CD4-positive, alpha-beta T cell (primary cell): Measurements from ENCODE around the gene PRKAG1. TPM values are rescaled to one million over a fixed set of nuclear protein-coding genes. Genes with fewer than 3 reads are reported as not detected.

Source experiments
- ATAC-seq: fragments of 200-7000 bp; cut with Tn5 transposase; one replicate; pipeline ENCODE4 v1.10.0; 2022; ENCODE audit warnings: mild to moderate bottlenecking; ENCODE audit not compliant: poor library complexity
- CTCF ChIA-PET: fragments of 350-600 bp; sonication (Branson Sonifier 250); formaldehyde crosslinking; loops from one replicate; lab custom pipeline; 2021; ENCODE audit warnings: antibody characterized with exemption, inconsistent platforms; lab: Charles Lee
- POLR2A ChIA-PET: fragments of 350-600 bp; sonication (Branson Sonifier 250); formaldehyde crosslinking; loops from one replicate; lab custom pipeline; 2021; ENCODE audit warnings: antibody characterized with exemption, inconsistent platforms; lab: Charles Lee
- DNase-seq, 14 experiments: peaks; one replicate each; pipeline ENCODE4 v3.0.0-alpha.2; 2013 to 2020; ENCODE audit warnings: mixed read lengths in 2 of 14
- H3K27ac ChIP-seq, 2 donors: one replicate each; pipeline versions ENCODE4 v1.5.1 to v1.7.0; 2013; ENCODE audit warnings: low read length in 2 of 2, low read depth in 1 of 2, mild to moderate bottlenecking in 1 of 2
- H3K27me3 ChIP-seq, 2 experiments: 1 replicate in 1 of 2; 2 replicates in 1 of 2; pipeline versions ENCODE4 v1.6.1 to v1.7.0; 2013; ENCODE audit warnings: low read length in 2 of 2, control low read depth in 1 of 2, mild to moderate bottlenecking in 1 of 2, moderate library complexity in 1 of 2; ENCODE audit not compliant: insufficient read depth in 2 of 2, control insufficient read depth in 1 of 2
- H3K36me3 ChIP-seq: one replicate; pipeline ENCODE4 v1.6.1; 2013; ENCODE audit warnings: low read length, control low read depth; ENCODE audit not compliant: insufficient read depth
- H3K4me1 ChIP-seq: one replicate; pipeline ENCODE4 v1.6.1; 2013; ENCODE audit warnings: low read length, control low read depth; ENCODE audit not compliant: insufficient read depth
- H3K4me3 ChIP-seq: one replicate; pipeline ENCODE4 v1.5.1; 2013; ENCODE audit warnings: mild to moderate bottlenecking, low read length, moderate library complexity
- H3K9me3 ChIP-seq, 2 experiments: 1 replicate in 1 of 2; 2 replicates in 1 of 2; pipeline versions ENCODE4 v1.6.1 to v1.7.0; 2013; ENCODE audit warnings: low read length in 2 of 2, mild to moderate bottlenecking in 2 of 2, control low read depth in 1 of 2, moderate library complexity in 1 of 2; ENCODE audit not compliant: control insufficient read depth in 1 of 2, insufficient read depth in 1 of 2
- H3K27ac Mint-ChIP-seq: one replicate; pipeline ENCODE4 v1.8.0; 2020; ENCODE audit warnings: mixed read lengths
- H3K27me3 Mint-ChIP-seq: one replicate; pipeline ENCODE4 v1.8.0; 2021; ENCODE audit warnings: mixed read lengths
- H3K36me3 Mint-ChIP-seq: one replicate; pipeline ENCODE4 v1.8.0; 2021; ENCODE audit warnings: low read depth, mixed read lengths
- H3K4me1 Mint-ChIP-seq: one replicate; pipeline ENCODE4 v1.8.0; 2021; ENCODE audit warnings: low read depth, mixed read lengths
- H3K4me3 Mint-ChIP-seq: one replicate; pipeline ENCODE4 v1.8.0; 2020; ENCODE audit warnings: mild to moderate bottlenecking, mixed read lengths
- H3K9me3 Mint-ChIP-seq: one replicate; pipeline ENCODE4 v1.8.0; 2020; ENCODE audit warnings: mixed read lengths
- intact Hi-C, 2 experiments: fragments of 100-400 bp; cut with DNase I in 1 of 2; cut with micrococcal nuclease in 1 of 2; formaldehyde crosslinking; loops; one replicate each; pipeline versions ENCODE4 v1.15.1 to v1.9.0; 2023 to 2025; cut with DNase I, micrococcal nuclease
- total RNA-seq, 174 experiments: library from RNA in 2 of 174; stranded (reverse) in 2 of 174; gene quantifications; one replicate each; pipeline ENCODE4 v1.2.3 and lab custom pipeline; 2021 to 2026
- TF ChIP-seq, protein P1 (sequence below): fragments of 200-600 bp; IDR thresholded peaks from one replicate; pipeline ENCODE4 v1.8.0; 2022; ENCODE audit warnings: antibody characterized with exemption, mild to moderate bottlenecking

The PRKAG1 gene
- total RNA-seq, 2 experiments from 2014 or later, result 34.6 to 38.2 TPM

DNA sequence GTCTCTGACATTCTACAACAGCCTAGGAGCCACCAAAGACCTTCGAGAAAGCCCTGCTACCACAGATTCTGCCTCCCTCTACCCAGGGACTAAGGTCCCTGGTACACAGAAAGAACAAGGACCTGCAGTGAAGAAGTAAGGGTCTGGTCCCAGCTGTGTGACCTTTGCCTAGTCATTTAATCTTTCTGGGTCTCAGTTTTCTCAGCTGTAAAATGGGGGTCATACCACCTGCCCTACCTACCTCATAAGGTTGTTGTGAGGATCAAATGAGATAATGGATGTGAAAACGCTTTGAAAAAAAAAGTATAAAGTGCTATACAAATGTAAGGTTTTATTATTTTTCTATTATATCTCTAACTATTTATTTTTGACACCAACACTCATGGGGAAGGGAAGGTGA is 5.2 kb upstream of the PRKAG1 start:
- DNase-seq, result no peak
- H3K36me3 ChIP-seq, result peaks cover 80% of the 10 kb centered on the region
- CTCF ChIA-PET, result interaction anchor here (2.0 kb wide), 1 partner anchor 36 kb away, joined by 4 read pairs; no protein-coding TSS in a partner anchor
- H3K4me1 Mint-ChIP-seq, result peaks cover 11% of the 10 kb centered on the region
- ATAC-seq, result no peak
- POLR2A ChIA-PET, result no interaction called here
- H3K4me3 ChIP-seq, result no peak overlapping the region
- H3K27ac ChIP-seq, result no peak overlapping the region
- H3K4me3 Mint-ChIP-seq, result no peak overlapping the region
- H3K9me3 Mint-ChIP-seq, result no peaks in the 10 kb centered on the region
- intact Hi-C loops, result loop anchor here in 1 of 2 experiments (2.0 kb wide), 1 partner anchor 21 kb away; no protein-coding TSS in a partner anchor
- peaks cover 13% of the 10 kb centered on the region for H3K4me1 ChIP-seq
- no peaks in the 10 kb centered on the region for H3K27me3 ChIP-seq
- TF ChIP-seq, protein P1, sequence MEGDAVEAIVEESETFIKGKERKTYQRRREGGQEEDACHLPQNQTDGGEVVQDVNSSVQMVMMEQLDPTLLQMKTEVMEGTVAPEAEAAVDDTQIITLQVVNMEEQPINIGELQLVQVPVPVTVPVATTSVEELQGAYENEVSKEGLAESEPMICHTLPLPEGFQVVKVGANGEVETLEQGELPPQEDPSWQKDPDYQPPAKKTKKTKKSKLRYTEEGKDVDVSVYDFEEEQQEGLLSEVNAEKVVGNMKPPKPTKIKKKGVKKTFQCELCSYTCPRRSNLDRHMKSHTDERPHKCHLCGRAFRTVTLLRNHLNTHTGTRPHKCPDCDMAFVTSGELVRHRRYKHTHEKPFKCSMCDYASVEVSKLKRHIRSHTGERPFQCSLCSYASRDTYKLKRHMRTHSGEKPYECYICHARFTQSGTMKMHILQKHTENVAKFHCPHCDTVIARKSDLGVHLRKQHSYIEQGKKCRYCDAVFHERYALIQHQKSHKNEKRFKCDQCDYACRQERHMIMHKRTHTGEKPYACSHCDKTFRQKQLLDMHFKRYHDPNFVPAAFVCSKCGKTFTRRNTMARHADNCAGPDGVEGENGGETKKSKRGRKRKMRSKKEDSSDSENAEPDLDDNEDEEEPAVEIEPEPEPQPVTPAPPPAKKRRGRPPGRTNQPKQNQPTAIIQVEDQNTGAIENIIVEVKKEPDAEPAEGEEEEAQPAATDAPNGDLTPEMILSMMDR, result no peak
- H3K36me3 Mint-ChIP-seq, result peaks cover 78% of the 10 kb centered on the region
- no peaks in the 10 kb centered on the region for H3K27me3 Mint-ChIP-seq
- H3K27ac Mint-ChIP-seq, result no peak overlapping the region
- H3K9me3 ChIP-seq, result no peaks in the 10 kb centered on the region

DNA sequence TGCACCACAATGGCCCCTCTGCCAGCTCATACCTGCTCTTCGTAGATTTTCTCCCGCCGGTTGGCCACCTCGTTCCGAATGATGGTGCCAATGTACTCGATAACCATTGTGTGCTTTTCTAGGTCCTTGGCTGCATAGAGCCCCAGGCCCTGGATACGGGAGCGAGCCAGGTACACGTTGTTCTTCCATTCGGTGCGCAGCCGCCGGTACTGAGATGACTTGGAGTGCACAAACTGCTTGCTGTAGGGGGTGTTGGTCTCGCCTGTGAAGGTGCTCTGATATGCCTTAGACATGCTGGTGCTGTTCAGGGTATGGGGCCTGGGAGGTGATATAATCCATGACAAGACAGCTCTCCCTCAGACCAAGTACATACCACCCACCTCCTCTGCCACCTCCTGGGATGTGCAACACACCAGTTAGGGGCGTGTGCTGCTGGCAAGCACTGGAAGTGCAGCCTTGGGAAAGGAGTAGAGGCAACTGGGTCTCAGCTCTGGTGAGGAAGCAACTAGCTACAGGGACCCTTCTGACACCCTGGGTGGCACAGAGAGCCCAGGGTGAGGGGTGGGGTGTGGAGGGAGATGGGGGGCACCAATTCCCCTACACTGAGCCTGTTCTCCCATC is 4.1 kb upstream of the PRKAG1 start:
- TF ChIP-seq, protein P1, result no peak
- intact Hi-C loops, result no loop called here
- Mint-ChIP-seq H3K27ac (peak overlapping the region; percentile 99), H3K9me3 (no peaks in the 10 kb centered on the region), H3K27me3 (no peaks in the 10 kb centered on the region), H3K4me1 (peaks cover 20% of the 10 kb centered on the region), H3K36me3 (peaks cover 79% of the 10 kb centered on the region), H3K4me3 (peak overlapping the region; percentile 4)
- Histone ChIP-seq H3K27me3 (no peaks in the 10 kb centered on the region), H3K9me3 (no peaks in the 10 kb centered on the region), H3K4me1 (peaks cover 20% of the 10 kb centered on the region), H3K27ac (no peak overlapping the region), H3K36me3 (peaks cover 69% of the 10 kb centered on the region), H3K4me3 (no peak overlapping the region)
- DNase-seq, result no peak
- ATAC-seq, result no peak
- ChIA-PET POLR2A (no interaction called here), CTCF (interaction anchor here (2.0 kb wide), 1 partner anchor 34 kb away, joined by 4 read pairs; no protein-coding TSS in a partner anchor)

DNA sequence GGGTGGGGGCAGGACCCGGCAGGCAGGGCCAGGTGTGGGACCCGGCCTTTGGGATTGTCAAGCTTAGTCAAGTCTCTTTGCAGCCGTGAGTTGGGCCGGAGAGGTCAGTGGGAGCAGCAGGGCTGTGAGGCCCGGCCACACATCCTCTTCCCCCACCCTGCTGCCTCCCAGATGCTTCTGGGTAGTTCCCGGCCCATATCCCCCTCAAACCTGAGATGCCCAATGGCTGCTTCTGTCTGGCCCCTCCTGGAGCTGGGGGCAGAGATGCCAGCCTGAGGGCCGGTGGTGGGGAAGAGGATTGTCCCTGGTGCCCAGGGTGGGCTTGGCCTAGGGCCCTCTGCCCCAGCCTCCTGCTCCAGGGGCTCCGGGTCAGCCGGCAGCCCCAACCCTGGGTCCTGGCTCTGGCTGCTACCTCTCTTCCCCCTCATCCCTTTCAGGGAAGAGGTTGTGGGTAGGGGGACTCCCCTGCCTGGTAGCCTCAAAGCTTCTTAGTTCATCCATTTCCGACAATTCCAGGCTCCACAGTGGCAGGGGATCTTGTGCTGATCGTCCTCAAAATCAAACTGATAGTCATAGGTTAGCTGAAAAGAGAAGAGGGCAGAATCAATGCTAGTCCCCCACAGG is 2.8 kb upstream of the PRKAG1 start:
- CTCF ChIA-PET, result interaction anchor here (2.3 to 2.9 kb wide), 2 partner anchors 17 to 25 kb away, joined by 5 to 39 read pairs; no protein-coding TSS in a partner anchor
- POLR2A ChIA-PET, result no interaction called here
- H3K27me3 Mint-ChIP-seq, result no peaks in the 10 kb centered on the region
- H3K4me3 Mint-ChIP-seq, result no peak overlapping the region
- Histone ChIP-seq H3K9me3 (no peaks in the 10 kb centered on the region), H3K4me3 (no peak overlapping the region), H3K27me3 (no peaks in the 10 kb centered on the region), H3K36me3 (peaks cover 58% of the 10 kb centered on the region), H3K27ac (no peak overlapping the region), H3K4me1 (peaks cover 27% of the 10 kb centered on the region)
- H3K9me3 Mint-ChIP-seq, result no peaks in the 10 kb centered on the region
- peaks cover 31% of the 10 kb centered on the region for H3K4me1 Mint-ChIP-seq
- ATAC-seq, result no peak
- peaks cover 77% of the 10 kb centered on the region for H3K36me3 Mint-ChIP-seq
- TF ChIP-seq, protein P1, result no peak
- no peak for DNase-seq
- intact Hi-C loops, result loop anchor here in 1 of 2 experiments (2.0 kb wide), 1 partner anchor 35 kb away; no protein-coding TSS in a partner anchor
- peak overlapping the region; percentile 99 for H3K27ac Mint-ChIP-seq
